RWPE1 (cell line): ENCODE results near the gene EPHA5.

Experiments used
- CTCF ChIA-PET: fragments of 350-600 bp; sonication (Branson Sonifier 250); formaldehyde crosslinking; extraction: SDS; loops from one replicate; lab custom pipeline; 2021; lab: Yijun Ruan, JAX
- POLR2A ChIA-PET: fragments of 400-600 bp; formaldehyde crosslinking; extraction: SDS; loops from one replicate; lab custom pipeline; 2020; ENCODE audit warnings: antibody characterized with exemption; ENCODE audit not compliant: low non-redundant PET; lab: Yijun Ruan, JAX
- DNase-seq: peaks from one replicate; pipeline ENCODE4 v3.0.0; 2012; ENCODE audit warnings: low spot score
- H3K27ac ChIP-seq: fragments of 450-650 bp; 2 replicates; pipeline ENCODE4 v1.5.1; 2017
- CTCF ChIP-seq: fragments of 450-650 bp; conservative IDR thresholded peaks from 2 replicates; pipeline ENCODE4 v1.5.1; 2017; ENCODE audit warnings: low read depth, mild to moderate bottlenecking

EPHA5 gene

GRCh38 chr4:65510976-65511375 lies 159.3 kb downstream of the EPHA5 start:
- CTCF ChIA-PET, result no interaction called here

GRCh38 chr4:65508168-65508567 lies 162.1 kb downstream of the EPHA5 start:
- no peak overlapping the region for H3K27ac ChIP-seq
- DNase-seq, result peak; percentile 70
- TF ChIP-seq CTCF, result no peak
- POLR2A ChIA-PET, result no interaction called here
- CTCF ChIA-PET, result no interaction called here

More at GRCh38 chr4:65510976-65511375, 159.3 kb downstream of the EPHA5 start:
- POLR2A ChIA-PET, result no interaction called here
- peak; percentile 65 for DNase-seq
- TF ChIP-seq CTCF, result no peak
- peak overlapping the region; percentile 43; the same call in 1 of the 2 replicates for H3K27ac ChIP-seq

GRCh38 chr4:65502131-65502701 lies 168.1 kb downstream of the EPHA5 start:
- no peak for DNase-seq
- ChIA-PET CTCF (no interaction called here), POLR2A (no interaction called here)
- no peak for TF ChIP-seq CTCF
- no peak overlapping the region for H3K27ac ChIP-seq

GRCh38 chr4:65498606-65499005 lies 171.7 kb downstream of the EPHA5 start:
- TF ChIP-seq CTCF, result no peak
- no peak overlapping the region for H3K27ac ChIP-seq
- DNase-seq, result no peak
- ChIA-PET POLR2A (no interaction called here), CTCF (no interaction called here)

- H3K27ac ChIP-seq, result no peak overlapping the region
- TF ChIP-seq CTCF, result no peak
- no peak for DNase-seq
- POLR2A ChIA-PET, result no interaction called here
- CTCF ChIA-PET, result no interaction called here
Observed at GRCh38 chr4:65495439-65495838, 174.8 kb downstream of the EPHA5 start.

GRCh38 chr4:65482410-65482809 lies 187.9 kb downstream of the EPHA5 start:
- peak; percentile 49 for DNase-seq
- TF ChIP-seq CTCF, result no peak
- no peak overlapping the region for H3K27ac ChIP-seq
- ChIA-PET CTCF (no interaction called here), POLR2A (no interaction called here)
